Activated T-cell treated with anti-CD3 and anti-CD28 coated beads for 1 hour (primary cell): ENCODE data around the gene FMN1.

Experiments
- DNase-seq: peaks from one replicate; pipeline ENCODE4 v3.0.0-alpha.2; 2020; ENCODE audit warnings: low read depth

FMN1 gene

DNA sequence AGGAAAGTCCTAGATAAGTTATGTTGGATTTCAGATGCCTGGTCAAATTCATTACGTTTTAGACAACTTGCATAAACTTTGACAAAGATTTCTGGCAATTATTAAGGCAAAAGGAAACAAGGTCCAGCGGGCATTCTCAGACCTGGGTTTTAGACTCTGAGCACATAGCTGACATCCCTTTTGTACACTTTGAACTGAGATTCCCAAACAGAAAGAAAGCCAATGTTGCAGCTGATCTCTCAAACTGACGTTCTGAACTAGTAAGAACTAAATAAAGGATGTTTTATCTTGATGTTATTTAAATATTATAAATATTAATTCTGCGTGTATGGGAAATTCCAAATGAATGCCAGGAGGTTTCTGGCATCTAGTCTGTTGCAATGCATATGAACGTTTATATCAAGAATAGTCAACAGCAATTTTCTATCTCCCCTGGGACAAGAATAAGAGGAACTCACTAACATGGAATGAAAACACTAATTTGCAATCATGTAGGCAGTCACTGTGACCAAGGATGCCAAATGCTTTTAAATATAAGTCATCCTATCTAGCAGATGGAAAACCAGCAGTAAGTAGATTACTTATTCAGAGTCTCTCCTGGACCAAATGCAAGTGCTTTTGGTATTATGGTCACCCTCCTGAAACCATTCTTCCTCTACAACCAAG lies 274.6 kb downstream of the FMN1 start:
- DNase-seq = no peak

DNA sequence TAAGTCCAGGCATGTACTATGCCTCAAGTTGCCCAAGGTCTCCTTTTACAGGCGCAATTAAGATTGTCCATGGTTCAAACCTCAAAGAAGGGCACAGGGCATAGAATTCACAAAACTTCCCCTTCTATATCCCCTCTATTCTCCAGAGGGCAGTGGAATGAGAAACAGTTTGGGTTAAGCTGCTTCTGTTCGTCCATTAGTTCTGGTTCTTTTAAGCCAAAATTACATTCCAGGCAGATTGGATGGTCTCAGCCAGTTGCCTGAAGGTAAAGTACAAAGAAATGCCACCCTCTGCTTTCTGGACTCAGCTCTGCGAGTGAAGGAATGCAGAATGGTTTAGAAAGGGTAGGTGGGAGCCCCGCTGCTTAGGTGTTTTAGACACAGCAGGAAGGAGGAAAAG lies 276.0 kb downstream of the FMN1 start:
- no peak for DNase-seq

DNA sequence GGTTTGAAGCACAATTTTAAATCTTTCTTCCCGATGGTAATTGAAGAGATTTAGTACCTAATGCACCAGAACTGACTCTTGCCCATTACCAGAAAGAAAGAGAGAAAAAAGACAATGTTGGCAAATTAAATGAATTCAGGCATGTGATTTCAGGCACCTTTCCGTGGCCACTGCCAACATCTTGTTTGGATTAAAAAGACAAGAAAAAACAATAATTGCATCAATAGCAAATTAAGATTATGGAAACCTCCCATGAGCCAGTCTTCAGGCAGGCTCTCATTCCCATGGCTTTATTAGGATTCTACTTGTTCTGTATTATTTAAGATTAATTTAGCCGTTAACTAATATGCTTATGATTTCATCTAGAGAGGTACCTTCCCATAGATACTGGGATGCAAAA lies 283.7 kb downstream of the FMN1 start:
- DNase-seq = no peak

DNA sequence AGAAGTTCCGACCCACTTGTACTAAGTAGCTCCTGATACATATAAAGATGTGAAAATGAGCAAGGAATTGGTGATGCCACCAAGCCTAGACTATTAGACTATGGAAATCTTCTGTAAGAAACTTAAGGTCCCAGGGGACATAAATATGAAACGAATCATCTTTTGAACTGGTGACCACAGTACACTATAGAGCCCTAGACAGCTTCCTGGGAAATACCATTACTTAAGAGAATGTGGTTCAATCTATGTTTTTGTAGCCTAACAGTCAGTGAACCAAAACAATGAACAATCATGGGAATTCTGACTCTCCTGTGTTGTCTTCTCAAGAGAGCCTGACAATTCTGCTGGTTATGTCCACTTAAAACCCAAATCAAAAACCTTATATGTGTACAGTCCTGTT lies 285.1 kb downstream of the FMN1 start:
- DNase-seq = no peak

DNA sequence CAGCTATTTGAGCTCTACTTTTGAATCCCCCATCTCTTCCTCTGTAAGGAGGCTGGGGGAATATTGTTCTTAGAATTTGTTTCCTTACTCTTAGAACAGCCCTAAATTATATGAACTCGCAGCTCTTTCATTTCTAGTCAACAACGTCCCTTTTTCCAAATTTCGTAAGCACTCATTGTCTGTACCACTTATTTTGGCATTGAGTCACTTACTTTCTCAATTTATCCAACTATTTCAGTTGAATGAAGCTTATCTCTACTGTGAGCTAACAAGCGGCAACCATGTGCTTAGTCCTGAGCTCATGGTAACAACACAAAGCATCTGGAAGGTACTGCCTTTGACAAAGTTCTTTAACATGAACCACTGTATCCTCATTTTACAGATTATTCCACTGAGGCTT lies 285.6 kb downstream of the FMN1 start:
- no peak for DNase-seq

DNA sequence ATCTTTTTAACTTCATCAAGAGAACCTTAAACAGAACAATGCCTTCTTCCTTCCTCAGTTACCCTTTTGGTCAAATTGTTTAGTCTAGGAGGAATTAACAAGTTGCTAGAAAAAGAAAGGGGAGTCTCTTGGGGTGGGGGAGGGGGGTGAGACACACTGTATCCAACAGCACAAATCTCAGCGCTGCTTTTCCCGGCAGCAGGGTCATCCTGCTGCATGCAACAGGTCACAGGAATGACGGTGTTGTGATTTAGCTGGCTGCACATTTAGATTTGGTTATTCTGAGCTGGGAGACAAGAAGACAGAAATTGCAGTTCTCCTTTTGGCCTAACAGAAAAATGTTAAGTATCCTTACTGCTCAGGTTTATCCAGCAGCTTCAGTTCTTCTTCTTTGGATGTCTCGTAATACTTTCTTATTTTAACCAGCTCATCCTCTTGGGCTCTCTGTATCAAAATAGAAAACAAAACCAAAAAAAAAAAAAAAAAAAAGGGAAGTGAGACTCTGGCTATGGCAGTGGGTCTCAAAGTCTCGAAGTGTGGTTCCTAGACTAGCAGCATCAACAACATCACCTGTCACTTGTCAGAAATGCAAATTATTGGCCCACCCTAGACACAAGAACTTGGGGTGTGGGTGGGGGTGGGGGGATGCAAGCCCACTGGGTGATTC lies 286.2 kb downstream of the FMN1 start:
- no peak for DNase-seq

DNA sequence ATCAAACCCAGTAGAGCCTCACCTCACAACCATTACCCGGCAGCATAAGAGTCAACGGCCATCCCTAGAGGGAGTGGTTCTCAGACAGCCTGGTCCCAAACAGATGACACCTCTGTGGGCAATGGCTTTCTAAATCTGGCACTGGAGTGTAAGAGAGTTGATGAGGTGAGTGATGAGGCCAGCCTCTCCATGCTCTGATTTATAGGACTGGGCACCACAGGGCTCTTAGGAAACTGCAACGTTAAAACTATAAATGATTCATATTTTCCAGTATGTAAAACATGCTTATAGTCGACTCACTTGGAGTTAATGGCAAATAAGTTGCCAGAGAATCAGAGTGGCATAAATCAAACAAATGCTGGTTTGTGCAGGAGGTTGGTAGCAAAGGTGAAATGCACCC lies 289.0 kb downstream of the FMN1 start:
- DNase-seq = no peak

DNA sequence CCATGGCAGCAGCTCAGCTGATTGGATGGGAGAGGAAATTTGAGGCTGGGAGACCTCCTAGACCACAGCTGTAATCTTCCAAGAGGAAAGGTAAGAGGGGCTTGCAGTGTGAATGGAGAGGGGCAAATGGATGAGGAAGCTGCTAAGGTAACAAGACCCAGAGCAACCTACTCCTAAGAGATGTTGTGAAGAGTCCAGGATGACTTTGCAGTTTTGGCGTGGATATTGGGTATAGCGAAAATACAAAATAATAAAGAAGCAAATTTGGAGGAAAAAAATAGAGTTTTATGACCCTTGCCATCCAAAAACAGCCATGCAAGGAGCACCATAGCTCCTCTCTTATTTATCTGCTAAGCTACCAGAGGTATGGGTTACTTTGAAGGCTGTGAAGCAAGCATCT lies 290.1 kb downstream of the FMN1 start:
- DNase-seq = no peak

DNA sequence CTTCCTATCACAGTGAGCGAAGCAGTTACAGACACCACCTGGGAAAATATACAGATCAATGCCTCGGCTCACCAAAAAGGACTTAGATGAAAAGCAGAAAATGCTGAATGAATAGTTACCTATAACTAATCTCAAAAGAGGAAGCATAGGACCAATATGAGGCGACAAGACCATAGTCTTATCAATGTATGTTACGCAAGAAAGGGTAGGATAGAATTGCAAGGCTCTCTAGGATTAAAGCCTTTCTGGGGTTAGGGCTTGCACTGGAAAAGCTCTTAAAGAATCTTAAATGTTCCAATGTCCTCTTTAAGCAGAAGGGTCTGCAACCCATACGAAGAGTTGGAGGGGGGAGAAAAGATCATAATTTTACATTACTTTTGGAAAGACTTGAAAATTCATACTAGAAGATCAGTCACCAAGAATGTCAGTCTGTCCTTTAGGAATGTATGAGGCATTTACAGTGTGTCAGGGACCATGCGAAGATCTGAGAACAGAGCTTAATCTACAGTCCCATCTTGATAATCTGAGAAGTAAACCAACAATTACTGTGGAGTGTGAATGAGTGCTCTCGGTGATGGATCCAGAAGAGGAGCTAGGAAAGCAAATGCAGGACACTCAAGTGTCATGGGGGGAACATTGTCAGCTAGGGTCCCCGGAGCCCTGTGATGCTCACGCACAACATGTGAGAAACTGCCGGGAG lies 290.8 kb downstream of the FMN1 start:
- DNase-seq = no peak

DNA sequence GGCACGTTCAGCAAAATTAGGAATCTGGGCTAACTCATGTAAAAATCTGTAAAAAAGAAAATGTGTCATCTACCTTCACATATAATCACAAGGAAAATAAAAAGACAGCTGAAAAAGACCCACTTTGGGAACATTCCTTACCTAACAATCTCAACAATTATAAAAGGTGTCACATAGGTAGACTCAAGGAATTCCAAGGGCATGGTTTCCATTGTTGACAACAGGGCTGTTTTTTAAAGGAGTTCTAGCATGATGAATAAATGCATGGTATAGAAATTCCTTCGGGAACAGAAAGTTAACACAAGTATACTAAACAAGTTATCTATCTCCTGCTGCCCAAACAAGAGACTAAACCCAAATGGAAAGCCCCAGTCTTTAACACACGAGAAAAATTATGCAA lies 292.5 kb downstream of the FMN1 start:
- DNase-seq = no peak

DNA sequence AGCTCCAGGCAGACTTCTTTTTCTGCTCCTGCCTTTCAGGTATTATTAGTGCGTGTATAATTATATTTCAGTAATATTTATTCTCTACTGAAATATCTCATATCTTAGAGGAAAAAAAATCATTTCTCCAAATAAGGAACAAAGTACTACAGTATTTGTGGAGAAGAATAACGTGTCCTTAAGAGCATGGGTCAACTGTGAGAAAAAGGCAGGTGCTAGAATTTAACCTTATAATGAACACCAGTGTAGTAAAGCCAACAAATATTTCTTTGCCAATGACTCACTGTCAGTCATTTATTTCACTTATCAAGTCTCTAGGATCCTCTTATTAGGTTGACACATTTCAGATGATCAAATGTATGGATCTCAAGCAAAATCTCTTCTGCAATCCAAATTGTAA lies 293.3 kb downstream of the FMN1 start:
- no peak for DNase-seq

DNA sequence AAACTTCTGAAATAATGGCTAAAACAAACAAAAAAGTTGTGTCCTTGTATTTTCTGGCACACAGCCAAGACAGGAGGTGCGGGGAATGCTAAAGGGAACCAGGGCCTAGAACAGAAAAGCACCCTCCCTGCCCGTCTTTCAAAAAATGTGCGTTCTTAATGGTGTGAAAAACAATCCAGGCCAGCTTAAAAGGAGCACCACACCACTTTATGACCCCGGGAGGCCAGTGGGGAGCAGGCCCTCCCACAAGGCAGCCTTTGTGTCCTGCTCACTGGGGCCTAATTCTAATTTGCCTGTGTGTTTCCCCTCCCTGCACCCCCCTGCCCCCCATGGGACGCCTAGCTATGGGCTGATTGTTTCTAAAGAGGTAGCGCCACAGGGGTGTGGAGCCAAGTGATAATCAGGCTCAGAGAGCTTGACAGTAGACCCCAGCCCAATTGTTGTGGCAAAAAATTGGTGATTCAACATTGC lies 295.4 kb downstream of the FMN1 start:
- no peak for DNase-seq

DNA sequence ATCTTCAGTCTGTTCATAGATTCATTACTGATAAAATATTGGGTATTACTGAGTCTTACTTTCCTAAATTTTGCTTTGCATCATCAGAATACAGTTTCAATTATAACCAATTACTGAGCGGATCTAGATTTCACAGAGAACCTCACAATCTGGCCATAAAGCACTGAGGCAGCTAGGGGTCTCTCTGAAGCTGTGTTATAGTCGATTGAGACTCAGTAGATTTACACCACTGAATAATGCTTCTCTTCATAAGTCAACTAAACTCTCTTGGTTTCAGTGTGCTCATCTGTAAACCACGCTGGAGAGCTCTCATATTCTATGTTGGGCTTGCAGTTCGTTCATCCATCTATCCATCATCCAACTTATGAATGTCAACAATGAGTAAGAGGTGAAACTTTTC lies 296.1 kb downstream of the FMN1 start:
- DNase-seq = no peak

DNA sequence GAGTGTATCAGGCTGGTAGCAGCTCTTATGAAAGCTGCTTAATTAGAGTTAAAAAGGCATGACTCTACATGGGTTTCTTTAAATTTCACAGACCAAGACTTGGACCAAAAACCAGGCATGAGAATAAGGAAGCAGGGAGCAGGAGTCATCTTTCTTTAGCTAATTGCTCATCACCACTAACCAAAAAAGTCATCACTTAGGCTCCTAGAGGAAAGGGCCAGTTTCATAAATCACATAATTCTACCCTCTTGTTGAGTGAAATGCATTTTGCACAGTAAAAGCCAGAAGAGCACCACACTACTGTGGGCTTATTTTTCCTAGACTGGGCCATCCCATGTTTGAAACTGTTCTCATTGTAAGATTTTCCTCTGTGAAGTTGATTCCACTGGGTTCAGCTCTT lies 301.1 kb downstream of the FMN1 start:
- no peak for DNase-seq

DNA sequence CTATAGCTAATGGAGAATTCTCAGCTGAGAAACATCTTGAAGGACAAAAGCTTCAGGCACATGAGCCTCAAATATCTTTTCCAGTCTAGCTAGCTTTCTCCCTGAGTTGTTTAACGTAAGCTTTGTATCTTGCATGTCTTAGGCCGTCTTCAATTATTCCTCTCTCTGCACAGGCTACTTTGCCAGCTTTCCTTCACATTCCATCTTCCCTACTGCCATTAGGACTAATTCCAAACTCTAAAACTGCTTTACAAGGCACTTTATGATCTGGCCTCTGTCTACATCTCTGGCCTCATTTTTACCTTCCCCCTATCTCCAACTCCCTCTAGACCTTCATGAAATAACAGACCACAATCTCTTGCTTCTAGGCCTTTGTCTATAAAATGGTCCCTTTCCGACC lies 305.3 kb downstream of the FMN1 start:
- no peak for DNase-seq

DNA sequence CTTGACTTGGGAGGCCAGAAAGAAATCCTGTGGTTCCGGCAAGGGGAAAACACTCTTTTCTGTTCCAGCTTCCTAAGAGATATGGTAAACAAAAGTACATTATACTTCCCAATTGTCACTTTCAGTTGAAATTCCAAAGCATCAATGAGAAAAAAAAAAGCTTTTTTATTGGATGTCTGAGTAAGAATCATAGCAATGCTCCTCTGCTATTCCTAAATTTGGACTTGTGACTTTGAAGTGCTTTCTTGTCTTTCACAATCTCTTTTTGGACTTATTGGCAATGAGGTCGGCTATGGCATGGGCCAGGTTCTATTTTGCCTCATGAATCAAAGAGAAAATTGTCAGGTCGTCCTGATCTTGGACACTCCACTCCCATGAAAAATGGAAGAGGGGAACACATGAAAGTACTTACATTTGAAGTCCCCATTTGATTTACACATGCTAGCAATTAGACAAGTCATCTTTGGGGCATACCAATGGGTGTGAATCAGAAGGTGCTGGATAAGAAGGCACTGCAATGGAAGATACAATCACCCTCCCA lies 306.2 kb downstream of the FMN1 start:
- no peak for DNase-seq

DNA sequence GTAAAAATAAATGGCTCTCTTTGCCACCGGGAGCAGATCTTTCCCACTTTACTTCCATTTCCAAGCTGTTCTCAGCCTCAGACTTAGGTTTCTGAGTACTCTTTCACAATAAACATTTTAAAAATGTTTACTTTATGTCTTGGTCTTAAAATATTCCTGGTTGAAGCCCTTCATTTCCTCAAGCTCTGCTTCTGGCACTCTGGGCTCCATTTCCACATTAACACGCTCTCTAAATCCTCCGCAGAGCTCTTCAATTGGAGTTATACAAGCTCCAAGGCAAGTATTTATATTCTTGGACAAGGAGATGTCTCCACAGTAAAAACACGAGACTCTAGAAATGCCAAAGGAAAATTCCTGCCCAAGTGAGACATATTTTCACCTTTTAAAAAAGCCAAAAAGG lies 307.4 kb downstream of the FMN1 start:
- no peak for DNase-seq

DNA sequence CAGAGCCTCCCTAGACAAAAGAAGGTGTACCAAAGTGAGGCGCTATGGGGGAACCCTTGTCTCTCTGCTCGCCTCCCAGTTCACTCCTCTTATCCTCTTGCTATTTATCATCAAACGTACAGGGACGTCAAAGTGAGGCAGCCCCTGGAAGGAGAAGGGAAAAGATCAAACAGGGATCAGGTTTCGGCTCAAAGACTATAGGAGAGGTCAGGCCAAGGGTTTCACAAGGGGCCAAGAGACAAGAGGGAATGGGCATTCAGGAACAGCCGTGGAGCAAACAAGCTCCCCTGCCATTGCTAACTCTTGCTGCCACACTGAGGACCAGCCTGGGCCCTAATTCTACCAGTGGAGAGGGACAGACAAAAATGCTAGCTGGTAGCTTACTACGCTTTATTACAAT lies 308.1 kb downstream of the FMN1 start:
- no peak for DNase-seq

DNA sequence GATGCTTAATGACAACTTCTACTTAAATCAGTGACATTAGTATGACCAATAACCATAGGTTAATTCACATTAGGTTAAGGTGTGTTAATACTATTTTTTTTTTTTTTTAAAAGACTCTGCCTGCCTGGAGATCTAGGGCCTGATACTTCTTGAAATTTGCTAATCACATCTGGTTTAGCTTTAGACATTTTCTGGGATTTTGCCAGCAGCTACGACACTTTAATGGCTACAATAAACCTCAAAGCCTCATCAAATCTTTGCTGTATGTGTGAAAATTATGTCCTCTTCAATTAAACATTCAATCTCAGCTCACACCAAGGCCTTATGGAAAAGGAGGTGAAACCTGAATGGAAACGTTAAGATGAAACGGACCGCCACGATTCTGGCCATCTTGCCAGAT lies 308.8 kb downstream of the FMN1 start:
- no peak for DNase-seq

DNA sequence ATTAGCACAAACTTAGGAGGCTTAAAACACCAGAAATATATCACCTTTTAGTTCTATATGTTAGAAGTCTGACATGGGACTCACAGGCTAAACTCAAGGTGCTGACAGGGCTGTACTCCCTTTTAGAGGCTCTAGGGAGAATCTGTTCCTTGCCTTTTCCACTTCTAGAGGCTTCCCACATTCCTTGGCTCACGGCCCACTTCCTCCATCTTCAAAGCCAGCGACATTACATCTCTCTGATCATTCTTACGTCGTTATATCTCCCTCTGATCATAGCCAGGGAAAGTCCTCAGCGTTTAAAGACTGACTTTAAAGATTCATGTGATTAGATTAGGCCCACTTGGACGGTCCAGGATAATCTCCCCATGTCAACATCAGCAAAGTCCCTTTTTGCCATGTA lies 310.4 kb downstream of the FMN1 start:
- DNase-seq = no peak

DNA sequence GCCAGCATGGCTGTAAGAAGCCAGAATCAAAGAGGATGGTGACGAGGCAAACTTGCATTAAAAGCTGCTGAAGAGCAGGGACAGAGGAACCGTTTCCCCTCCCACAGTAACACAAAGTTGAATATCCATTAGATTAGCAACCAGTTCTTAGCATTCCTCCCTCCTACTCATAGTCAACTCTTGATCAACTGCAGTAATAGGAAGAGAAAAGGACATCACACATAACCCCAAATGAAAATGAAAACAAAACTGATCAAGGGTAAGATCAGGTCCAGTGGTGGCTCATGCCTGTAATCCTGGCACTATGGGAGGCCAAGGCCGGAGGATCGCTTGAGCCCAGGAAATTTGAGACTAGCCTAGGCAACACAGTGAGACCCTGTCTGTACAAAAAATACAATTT lies 311.6 kb downstream of the FMN1 start:
- no peak for DNase-seq

DNA sequence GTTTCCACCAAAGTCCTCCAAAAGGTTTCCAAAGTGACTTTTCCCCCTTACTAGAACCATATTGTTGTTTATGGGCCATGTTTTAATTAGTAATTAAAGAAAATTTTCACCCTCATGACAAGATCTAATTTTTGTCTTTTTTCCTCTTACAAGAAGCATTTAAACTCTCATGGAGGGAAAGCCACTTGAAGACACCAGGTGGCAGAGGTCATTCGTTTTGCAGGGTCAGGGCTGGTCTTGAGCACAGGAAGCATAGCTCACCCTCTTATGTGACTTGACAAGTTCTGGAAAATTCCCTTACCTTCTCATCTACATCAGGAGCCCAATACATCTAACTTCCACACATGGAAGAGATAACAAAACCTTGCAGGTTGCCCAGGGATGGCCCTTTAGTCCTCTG lies 313.0 kb downstream of the FMN1 start:
- no peak for DNase-seq

DNA sequence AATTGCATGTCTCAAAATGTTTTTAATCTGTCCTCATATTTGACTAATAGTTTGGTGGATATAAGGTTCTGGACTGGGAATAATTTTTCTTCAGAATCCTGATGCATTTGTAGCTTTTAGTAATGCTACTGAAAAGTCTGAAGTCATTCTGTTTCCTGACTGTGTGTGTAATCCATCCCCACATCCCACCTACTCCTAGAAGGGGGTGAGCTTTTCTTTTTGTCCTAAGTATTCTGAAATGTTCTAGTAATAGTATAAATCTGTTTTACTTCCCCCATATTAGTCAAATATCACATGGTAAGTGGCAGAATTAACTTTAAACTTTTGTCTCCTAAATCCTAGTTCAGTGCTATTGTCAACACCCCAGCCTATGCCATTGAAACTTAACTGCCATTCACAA lies 313.9 kb downstream of the FMN1 start:
- no peak for DNase-seq
